Mononuclear cell (primary cell): ENCODE data around the gene ADAMTSL4. TPM values are rescaled to one million over a fixed set of nuclear protein-coding genes. Genes with fewer than 3 reads are reported as not detected.

Source experiments
- H3K27me3 ChIP-seq: 2 replicates; pipeline ENCODE4 v1.6.0; 2011; ENCODE audit warnings: low read length, control low read depth; ENCODE audit not compliant: insufficient read depth
- H3K4me1 ChIP-seq: 2 replicates; pipeline ENCODE4 v1.5.1; 2011; ENCODE audit warnings: mild to moderate bottlenecking, low read length, control low read depth; ENCODE audit not compliant: insufficient read depth
- H3K4me3 ChIP-seq: 2 replicates; pipeline ENCODE4 v1.5.1; 2011; ENCODE audit warnings: mild to moderate bottlenecking, low read length, moderate library complexity
- H3K9me3 ChIP-seq: 2 replicates; pipeline ENCODE4 v1.5.1; 2011; ENCODE audit warnings: low read depth, mild to moderate bottlenecking, control low read depth, low read length
- total RNA-seq: library from RNA; depleted of rRNA; stranded (reverse); fragments of >200 nt; gene quantifications from one replicate; pipeline ENCODE4 v1.2.3, GENCODE V29; 2012

Gene ADAMTSL4
- total RNA-seq, 1 donor, result 3.3 TPM

GRCh38 chr1:150521196-150521968 lies 27.8 kb upstream of the ADAMTSL4 start:
- Histone ChIP-seq H3K4me3 (no peak overlapping the region), H3K9me3 (no peaks in the 10 kb centered on the region), H3K4me1 (peaks cover 8% of the 10 kb centered on the region), H3K27me3 (no peaks in the 10 kb centered on the region)

GRCh38 chr1:150525348-150525747 lies 23.9 kb upstream of the ADAMTSL4 start:
- no peaks in the 10 kb centered on the region for H3K4me1 ChIP-seq
- H3K4me3 ChIP-seq, result no peak overlapping the region
- no peaks in the 10 kb centered on the region for H3K9me3 ChIP-seq
- H3K27me3 ChIP-seq, result no peaks in the 10 kb centered on the region

GRCh38 chr1:150528196-150528595 lies 21.0 kb upstream of the ADAMTSL4 start:
- no peaks in the 10 kb centered on the region for H3K9me3 ChIP-seq
- no peaks in the 10 kb centered on the region for H3K27me3 ChIP-seq
- H3K4me3 ChIP-seq, result no peak overlapping the region
- no peaks in the 10 kb centered on the region for H3K4me1 ChIP-seq

- Histone ChIP-seq H3K4me1 (no peaks in the 10 kb centered on the region), H3K4me3 (no peak overlapping the region), H3K27me3 (no peaks in the 10 kb centered on the region), H3K9me3 (no peaks in the 10 kb centered on the region)
These were observed 20.2 kb upstream of the ADAMTSL4 start for GRCh38 chr1:150529017-150529416.

- no peaks in the 10 kb centered on the region for H3K27me3 ChIP-seq
- no peak overlapping the region for H3K4me3 ChIP-seq
- no peaks in the 10 kb centered on the region for H3K4me1 ChIP-seq
- no peaks in the 10 kb centered on the region for H3K9me3 ChIP-seq
These were observed 18.6 kb upstream of the ADAMTSL4 start for GRCh38 chr1:150530491-150531159.

GRCh38 chr1:150532860-150533259 lies 16.3 kb upstream of the ADAMTSL4 start:
- Histone ChIP-seq H3K4me3 (no peak overlapping the region), H3K9me3 (no peaks in the 10 kb centered on the region), H3K27me3 (no peaks in the 10 kb centered on the region), H3K4me1 (no peaks in the 10 kb centered on the region)

- Histone ChIP-seq H3K27me3 (no peaks in the 10 kb centered on the region), H3K9me3 (no peaks in the 10 kb centered on the region), H3K4me3 (no peak overlapping the region), H3K4me1 (no peaks in the 10 kb centered on the region)
These were observed 15.2 kb upstream of the ADAMTSL4 start for GRCh38 chr1:150534002-150534401.

- H3K27me3 ChIP-seq, result no peaks in the 10 kb centered on the region
- no peaks in the 10 kb centered on the region for H3K4me1 ChIP-seq
- no peaks in the 10 kb centered on the region for H3K9me3 ChIP-seq
- H3K4me3 ChIP-seq, result no peak overlapping the region
These were observed 13.5 kb upstream of the ADAMTSL4 start for GRCh38 chr1:150535511-150536287.

GRCh38 chr1:150536836-150537731 lies 12.1 kb upstream of the ADAMTSL4 start:
- Histone ChIP-seq H3K27me3 (no peaks in the 10 kb centered on the region), H3K4me3 (no peak overlapping the region), H3K4me1 (no peaks in the 10 kb centered on the region), H3K9me3 (no peaks in the 10 kb centered on the region)

- Histone ChIP-seq H3K4me3 (no peak overlapping the region), H3K27me3 (no peaks in the 10 kb centered on the region), H3K9me3 (no peaks in the 10 kb centered on the region), H3K4me1 (no peaks in the 10 kb centered on the region)
These were observed 11.2 kb upstream of the ADAMTSL4 start for GRCh38 chr1:150537732-150538684.

- H3K9me3 ChIP-seq, result no peaks in the 10 kb centered on the region
- no peaks in the 10 kb centered on the region for H3K27me3 ChIP-seq
- H3K4me3 ChIP-seq, result no peak overlapping the region
- peaks cover 4% of the 10 kb centered on the region for H3K4me1 ChIP-seq
These were observed 5.6 kb upstream of the ADAMTSL4 start for GRCh38 chr1:150543500-150544143.

- Histone ChIP-seq H3K4me3 (no peak overlapping the region), H3K4me1 (peaks cover 6% of the 10 kb centered on the region), H3K9me3 (no peaks in the 10 kb centered on the region), H3K27me3 (no peaks in the 10 kb centered on the region)
These were observed 5.0 kb upstream of the ADAMTSL4 start for GRCh38 chr1:150544204-150544603.

GRCh38 chr1:150545486-150546032 lies 3.6 kb upstream of the ADAMTSL4 start:
- Histone ChIP-seq H3K9me3 (no peaks in the 10 kb centered on the region), H3K4me3 (no peak overlapping the region), H3K27me3 (no peaks in the 10 kb centered on the region), H3K4me1 (peaks cover 18% of the 10 kb centered on the region)
